Measurements from ENCODE around the gene STAT5A. TPM values are rescaled to one million over a fixed set of nuclear protein-coding genes. Genes with fewer than 3 reads are reported as not detected.
"Not testable (repeated sequence)": the region's sequence is repeated elsewhere in the genome, so short reads cannot be mapped to it uniquely, and the experiment has no call there.

STAT5A gene
- total RNA-seq, 1 experiment from 2014 or later = 2.4 TPM

- BruUV-seq (replicated peaks) = no TSS peak
- Histone ChIP-seq H3K9me3 (no peaks in the 10 kb centered on the region), H3K27me3 (replicated peaks; ENCODE audit: control insufficient read depth, insufficient read depth, low read length) (no peaks in the 10 kb centered on the region), H3K36me3 (ENCODE audit: control insufficient read depth, insufficient read depth, low read length) (no peaks in the 10 kb centered on the region), H3K4me3 (ENCODE audit: low read depth, low read length) (no peak overlapping the region), H3K4me1 (no peaks in the 10 kb centered on the region)
- Mint-ChIP-seq H3K27ac (ENCODE audit: unreplicated experiment) (no peak overlapping the region), H3K36me3 (ENCODE audit: insufficient read depth, unreplicated experiment) (no peaks in the 10 kb centered on the region), H3K4me3 (ENCODE audit: unreplicated experiment) (no peak overlapping the region), H3K4me1 (ENCODE audit: low read depth, unreplicated experiment) (no peaks in the 10 kb centered on the region), H3K27me3 (ENCODE audit: insufficient read depth, unreplicated experiment) (no peaks in the 10 kb centered on the region), H3K9me3 (ENCODE audit: unreplicated experiment) (no peaks in the 10 kb centered on the region)
- DNase-seq = no peak
- CTCF ChIA-PET = no interaction called here
- POLR2A ChIA-PET = no interaction called here
- TF ChIP-seq CTCF (IDR thresholded peaks at IDR 0.05; ENCODE audit: insufficient read depth in 1 of 2, low read depth in 1 of 2, low read length in 1 of 2, severe bottlenecking in 1 of 2, unreplicated experiment in 1 of 2) = no peak
- intact Hi-C loops (cut with micrococcal nuclease; ENCODE audit: unreplicated experiment) = no loop called here
Observed at GRCh38 chr17:42241871-42242270, 46.4 kb upstream of the STAT5A start.

GRCh38 chr17:42243493-42243982 lies 44.8 kb upstream of the STAT5A start:
- POLR2A ChIA-PET = no interaction called here

GRCh38 chr17:42244116-42244515 lies 44.2 kb upstream of the STAT5A start:
- H3K4me3 ChIP-seq (ENCODE audit: low read depth, low read length); intact Hi-C loops (cut with micrococcal nuclease; ENCODE audit: unreplicated experiment); H3K27me3 Mint-ChIP-seq (ENCODE audit: insufficient read depth, unreplicated experiment); BruUV-seq (replicated peaks); H3K27ac Mint-ChIP-seq (ENCODE audit: unreplicated experiment); CTCF ChIA-PET; POLR2A ChIA-PET; H3K9me3 ChIP-seq; H3K4me1 ChIP-seq; H3K4me1 Mint-ChIP-seq (ENCODE audit: low read depth, unreplicated experiment); DNase-seq; H3K36me3 ChIP-seq (ENCODE audit: control insufficient read depth, insufficient read depth, low read length); H3K4me3 Mint-ChIP-seq (ENCODE audit: unreplicated experiment); H3K9me3 Mint-ChIP-seq (ENCODE audit: unreplicated experiment); H3K27me3 ChIP-seq (replicated peaks; ENCODE audit: control insufficient read depth, insufficient read depth, low read length); H3K36me3 Mint-ChIP-seq (ENCODE audit: insufficient read depth, unreplicated experiment): not testable (repeated sequence)

More at GRCh38 chr17:42243493-42243982, 44.8 kb upstream of the STAT5A start:
- H3K9me3 ChIP-seq = no peaks in the 10 kb centered on the region
- no peak for TF ChIP-seq CTCF (IDR thresholded peaks at IDR 0.05; ENCODE audit: insufficient read depth in 1 of 2, low read depth in 1 of 2, low read length in 1 of 2, severe bottlenecking in 1 of 2, unreplicated experiment in 1 of 2)
- Mint-ChIP-seq H3K27me3 (ENCODE audit: insufficient read depth, unreplicated experiment) (no peaks in the 10 kb centered on the region), H3K4me1 (ENCODE audit: low read depth, unreplicated experiment) (no peaks in the 10 kb centered on the region), H3K27ac (ENCODE audit: unreplicated experiment) (no peak overlapping the region), H3K9me3 (ENCODE audit: unreplicated experiment) (no peaks in the 10 kb centered on the region), H3K4me3 (ENCODE audit: unreplicated experiment) (no peak overlapping the region), H3K36me3 (ENCODE audit: insufficient read depth, unreplicated experiment) (no peaks in the 10 kb centered on the region)
- intact Hi-C loops (cut with micrococcal nuclease; ENCODE audit: unreplicated experiment) = no loop called here
- CTCF ChIA-PET = no interaction called here
- DNase-seq = no peak
- no peaks in the 10 kb centered on the region for H3K27me3 ChIP-seq (replicated peaks; ENCODE audit: control insufficient read depth, insufficient read depth, low read length)
- no peak overlapping the region for H3K4me3 ChIP-seq (ENCODE audit: low read depth, low read length)
- no TSS peak for BruUV-seq (replicated peaks)
- no peaks in the 10 kb centered on the region for H3K4me1 ChIP-seq
- no peaks in the 10 kb centered on the region for H3K36me3 ChIP-seq (ENCODE audit: control insufficient read depth, insufficient read depth, low read length)

- not testable (repeated sequence) for H3K27me3 Mint-ChIP-seq (ENCODE audit: insufficient read depth, unreplicated experiment)
Observed at GRCh38 chr17:42245183-42245582, 43.1 kb upstream of the STAT5A start.

More at GRCh38 chr17:42245183-42245582, 43.1 kb upstream of the STAT5A start:
- H3K9me3 ChIP-seq; intact Hi-C loops (cut with micrococcal nuclease; ENCODE audit: unreplicated experiment); H3K27me3 ChIP-seq (replicated peaks; ENCODE audit: control insufficient read depth, insufficient read depth, low read length); H3K4me3 Mint-ChIP-seq (ENCODE audit: unreplicated experiment); H3K4me3 ChIP-seq (ENCODE audit: low read depth, low read length); H3K36me3 ChIP-seq (ENCODE audit: control insufficient read depth, insufficient read depth, low read length); H3K4me1 Mint-ChIP-seq (ENCODE audit: low read depth, unreplicated experiment); CTCF ChIA-PET; POLR2A ChIA-PET; H3K9me3 Mint-ChIP-seq (ENCODE audit: unreplicated experiment); H3K27ac Mint-ChIP-seq (ENCODE audit: unreplicated experiment); H3K4me1 ChIP-seq; BruUV-seq (replicated peaks); H3K36me3 Mint-ChIP-seq (ENCODE audit: insufficient read depth, unreplicated experiment); DNase-seq: not testable (repeated sequence)

Data from Caco-2 (cell line).